B cell (primary cell): ENCODE measurements around the gene CACNA2D3. TPM values are rescaled to one million over a fixed set of nuclear protein-coding genes. Genes with fewer than 3 reads are reported as not detected.

Experiments
- ATAC-seq: fragments of 200-7000 bp; cut with Tn5 transposase; one replicate; pipeline ENCODE4 v1.10.0; 2021; ENCODE audit warnings: low read depth, mild to moderate bottlenecking, moderate number of reproducible peaks, moderate library complexity
- CTCF ChIA-PET: fragments of 350-600 bp; sonication (Branson Sonifier 250); formaldehyde crosslinking; loops from one replicate; lab custom pipeline; 2021; ENCODE audit warnings: antibody characterized with exemption, inconsistent platforms; lab: Charles Lee
- POLR2A ChIA-PET: fragments of 350-600 bp; sonication (Branson Sonifier 250); formaldehyde crosslinking; loops from one replicate; lab custom pipeline; 2021; ENCODE audit warnings: antibody characterized with exemption; lab: Charles Lee
- DNase-seq: peaks from one replicate; pipeline ENCODE4 v3.0.0; 2013
- H2AFZ ChIP-seq: 2 replicates; pipeline ENCODE4 v1.6.1; 2012; ENCODE audit warnings: mild to moderate bottlenecking, low read depth, low read length; ENCODE audit not compliant: insufficient read depth, poor library complexity, severe bottlenecking
- H3K27ac ChIP-seq, 2 donors: 1 replicate in 1 of 2; 2 replicates in 1 of 2; pipeline ENCODE4 v1.5.1; 2012 to 2013; ENCODE audit warnings: low read length in 2 of 2, mild to moderate bottlenecking in 2 of 2, moderate library complexity in 1 of 2
- H3K27me3 ChIP-seq, 4 experiments: fragments of 200-600 bp in 1 of 4; sonication (generic) in 1 of 4; replicated peaks in 1 of 4; 1 replicate in 2 of 4; 2 replicates in 2 of 4; pipeline versions ENCODE4 v1.6.1 to v1.7.0; 2013 to 2016; ENCODE audit warnings: low read length in 3 of 4, mild to moderate bottlenecking in 2 of 4, mixed read lengths in 1 of 4, moderate library complexity in 1 of 4; ENCODE audit not compliant: insufficient read depth in 4 of 4, control insufficient read depth in 3 of 4; ENCODE audit errors: control extremely low read depth in 1 of 4
- H3K36me3 ChIP-seq, 2 experiments: replicated peaks in 1 of 2; 1 replicate in 1 of 2; 2 replicates in 1 of 2; pipeline versions ENCODE4 v1.6.1 to v1.7.1; 2013; ENCODE audit warnings: low read length in 1 of 2; ENCODE audit not compliant: insufficient read depth in 2 of 2, control insufficient read depth in 1 of 2; ENCODE audit errors: control extremely low read depth in 1 of 2, extremely low read depth in 1 of 2
- H3K4me1 ChIP-seq, 2 donors: fragments of 200-600 bp in 1 of 2; sonication (generic) in 1 of 2; 1 replicate in 1 of 2; 2 replicates in 1 of 2; pipeline versions ENCODE4 v1.5.1 to v1.6.1; 2013 to 2017; ENCODE audit warnings: low read length in 2 of 2; ENCODE audit not compliant: control insufficient read depth in 2 of 2, insufficient read depth in 2 of 2
- H3K4me2 ChIP-seq: replicated peaks from 2 replicates; pipeline ENCODE3; 2012; ENCODE audit warnings: mild to moderate bottlenecking, low read depth, low read length; ENCODE audit not compliant: poor library complexity, severe bottlenecking
- H3K4me3 ChIP-seq, 5 experiments: fragments of 200-600 bp in 1 of 5; sonication (generic) in 1 of 5; 1 replicate in 3 of 5; 2 replicates in 2 of 5; pipeline versions ENCODE4 v1.5.1 to v1.7.0; 2011 to 2016; ENCODE audit warnings: low read length in 4 of 5, mild to moderate bottlenecking in 4 of 5, low read depth in 2 of 5, control low read depth in 1 of 5, moderate library complexity in 1 of 5; ENCODE audit not compliant: insufficient read depth in 1 of 5; ENCODE audit errors: control extremely low read depth in 1 of 5, extremely low read depth in 1 of 5
- H3K79me2 ChIP-seq: fragments of 200-600 bp; sonication (generic); one replicate; pipeline ENCODE4 v1.6.0; 2016; ENCODE audit warnings: low read length; ENCODE audit not compliant: control insufficient read depth, insufficient read depth
- H3K9ac ChIP-seq: fragments of 200-600 bp; sonication (generic); 2 replicates; pipeline ENCODE4 v1.6.1; 2017; ENCODE audit warnings: mild to moderate bottlenecking, low read length, moderate library complexity
- H3K9me3 ChIP-seq, 3 donors: one replicate each; pipeline versions ENCODE4 v1.6.1 to v1.7.1; 2013; ENCODE audit warnings: low read length in 2 of 3; ENCODE audit not compliant: control insufficient read depth in 2 of 3, insufficient read depth in 1 of 3; ENCODE audit errors: control extremely low read depth in 1 of 3
- H4K20me1 ChIP-seq: 2 replicates; pipeline ENCODE4 v1.6.0; 2012; ENCODE audit warnings: mild to moderate bottlenecking, low read length; ENCODE audit not compliant: insufficient read depth, control insufficient read depth, poor library complexity, severe bottlenecking
- H3K27ac Mint-ChIP-seq: one replicate; pipeline ENCODE4 v1.8.0; 2021; ENCODE audit warnings: mixed read lengths
- H3K27me3 Mint-ChIP-seq: one replicate; pipeline ENCODE4 v1.8.0; 2021; ENCODE audit warnings: mixed read lengths
- H3K4me1 Mint-ChIP-seq: one replicate; pipeline ENCODE4 v1.8.0; 2021; ENCODE audit warnings: mixed read lengths
- H3K4me3 Mint-ChIP-seq: one replicate; pipeline ENCODE4 v1.8.0; 2021; ENCODE audit warnings: mixed read lengths
- H3K9me3 Mint-ChIP-seq: one replicate; pipeline ENCODE4 v1.8.0; 2022; ENCODE audit warnings: mixed read lengths; ENCODE audit not compliant: insufficient read depth
- EZH2 ChIP-seq: IDR thresholded peaks from 2 replicates; pipeline ENCODE4 v1.6.1; 2012; ENCODE audit warnings: borderline replicate concordance, low read depth, mild to moderate bottlenecking, moderate library complexity, low read length; ENCODE audit not compliant: insufficient read depth, poor library complexity, severe bottlenecking
- WGBS: methylation state at CpG from one replicate; pipeline ENCODE4 v1.1.5; 2013; ENCODE audit warnings: missing lambda C conversion rate; ENCODE audit not compliant: insufficient coverage; 5-methylcytosine and 5-hydroxymethylcytosine counted together
- intact Hi-C: fragments of 100-400 bp; cut with micrococcal nuclease; formaldehyde crosslinking; loops from one replicate; pipeline ENCODE4 v1.10.0; 2022
- polyA plus RNA-seq: library from polyadenylated mRNA; depleted of rRNA; stranded (reverse); fragments of >200 nt; gene quantifications from 2 replicates; pipeline ENCODE4 v1.2.3, GENCODE V29; 2012
- total RNA-seq, 2 donors: library from RNA; stranded (reverse); fragments of 120-200 nt in 1 of 2; gene quantifications; 1 replicate in 1 of 2; 2 replicates in 1 of 2; pipeline versions ENCODE4 v1.2.3 to v1.2.4, GENCODE V29; 2013 to 2022
- TF ChIP-seq, protein P1 (sequence below): fragments of 200-600 bp; IDR thresholded peaks from one replicate; pipeline ENCODE4 v1.8.0; 2022; ENCODE audit warnings: antibody characterized with exemption, mild to moderate bottlenecking

The CACNA2D3 gene
- total and polyA plus RNA-seq, 2 donors (not counting 1 experiment from before 2014, with no cell fraction given), result not detected

DNA sequence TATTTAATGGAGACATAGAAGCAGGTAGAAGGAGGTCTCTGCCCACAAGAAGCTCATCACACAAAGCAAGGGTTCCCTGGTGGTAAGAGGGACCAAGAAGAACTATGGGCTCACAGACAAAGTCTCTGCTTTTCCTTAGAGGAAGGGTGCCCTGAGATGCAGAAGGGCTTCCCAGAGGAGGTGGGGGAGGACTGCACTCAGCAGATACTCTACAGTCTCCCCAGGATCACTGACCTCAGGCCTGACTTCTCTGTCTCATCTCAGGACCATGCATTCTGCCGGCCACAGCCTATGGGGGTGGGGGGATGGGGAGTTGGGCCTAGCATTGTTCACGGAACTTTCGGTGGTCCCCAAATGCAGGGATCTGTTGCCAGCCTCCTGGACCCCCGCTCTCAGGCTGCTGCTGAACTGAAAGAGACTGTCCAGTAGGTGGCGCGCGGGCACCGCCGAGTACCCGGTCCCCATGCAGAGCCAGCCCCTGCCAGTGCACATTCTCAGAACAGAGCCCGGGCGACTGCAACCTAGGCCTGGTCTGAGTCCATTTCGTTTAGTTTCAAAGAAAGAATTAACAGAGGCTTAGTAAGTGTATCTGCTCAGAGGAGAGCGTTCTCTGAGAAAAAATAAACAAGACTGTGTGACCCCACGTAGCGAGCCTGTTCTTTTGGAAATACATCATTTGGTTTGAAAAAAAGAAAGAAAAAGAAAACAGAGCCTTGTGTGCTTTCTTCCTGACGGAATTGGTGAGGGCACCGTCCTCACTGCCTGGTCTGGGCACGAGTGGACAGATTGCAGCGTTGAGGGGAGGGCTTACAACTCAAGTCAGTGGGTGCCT, 731.4 kb downstream of the CACNA2D3 start:
- H3K9ac ChIP-seq, result no peak overlapping the region
- H2AFZ ChIP-seq, result no peak overlapping the region
- no peak overlapping the region for H3K27ac Mint-ChIP-seq
- POLR2A ChIA-PET, result no interaction called here
- H4K20me1 ChIP-seq, result no peaks in the 10 kb centered on the region
- H3K9me3 Mint-ChIP-seq, result no peaks in the 10 kb centered on the region
- no peak overlapping the region for H3K27ac ChIP-seq
- H3K36me3 ChIP-seq, result no peaks in the 10 kb centered on the region
- DNase-seq, result peak; percentile 16
- no peak overlapping the region for H3K4me3 ChIP-seq
- ATAC-seq, result no peak
- H3K4me1 ChIP-seq, result no peaks in the 10 kb centered on the region
- 30% methylated on average over 20 of the region's 20 CpGs for WGBS
- H3K27me3 ChIP-seq, result no peaks in the 10 kb centered on the region
- H3K27me3 Mint-ChIP-seq, result peaks cover 4% of the 10 kb centered on the region
- CTCF ChIA-PET, result interaction anchor here (0.8 kb wide), 1 partner anchor 10 kb away, joined by 3 read pairs; no protein-coding TSS in a partner anchor
- no peaks in the 10 kb centered on the region for H3K79me2 ChIP-seq
- TF ChIP-seq, protein P1, sequence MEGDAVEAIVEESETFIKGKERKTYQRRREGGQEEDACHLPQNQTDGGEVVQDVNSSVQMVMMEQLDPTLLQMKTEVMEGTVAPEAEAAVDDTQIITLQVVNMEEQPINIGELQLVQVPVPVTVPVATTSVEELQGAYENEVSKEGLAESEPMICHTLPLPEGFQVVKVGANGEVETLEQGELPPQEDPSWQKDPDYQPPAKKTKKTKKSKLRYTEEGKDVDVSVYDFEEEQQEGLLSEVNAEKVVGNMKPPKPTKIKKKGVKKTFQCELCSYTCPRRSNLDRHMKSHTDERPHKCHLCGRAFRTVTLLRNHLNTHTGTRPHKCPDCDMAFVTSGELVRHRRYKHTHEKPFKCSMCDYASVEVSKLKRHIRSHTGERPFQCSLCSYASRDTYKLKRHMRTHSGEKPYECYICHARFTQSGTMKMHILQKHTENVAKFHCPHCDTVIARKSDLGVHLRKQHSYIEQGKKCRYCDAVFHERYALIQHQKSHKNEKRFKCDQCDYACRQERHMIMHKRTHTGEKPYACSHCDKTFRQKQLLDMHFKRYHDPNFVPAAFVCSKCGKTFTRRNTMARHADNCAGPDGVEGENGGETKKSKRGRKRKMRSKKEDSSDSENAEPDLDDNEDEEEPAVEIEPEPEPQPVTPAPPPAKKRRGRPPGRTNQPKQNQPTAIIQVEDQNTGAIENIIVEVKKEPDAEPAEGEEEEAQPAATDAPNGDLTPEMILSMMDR, result peak; percentile 62
- TF ChIP-seq EZH2, result no peak
- no peak overlapping the region for H3K4me3 Mint-ChIP-seq
- H3K4me2 ChIP-seq, result no peak overlapping the region
- intact Hi-C loops, result no loop called here
- no peaks in the 10 kb centered on the region for H3K9me3 ChIP-seq
- no peaks in the 10 kb centered on the region for H3K4me1 Mint-ChIP-seq

DNA sequence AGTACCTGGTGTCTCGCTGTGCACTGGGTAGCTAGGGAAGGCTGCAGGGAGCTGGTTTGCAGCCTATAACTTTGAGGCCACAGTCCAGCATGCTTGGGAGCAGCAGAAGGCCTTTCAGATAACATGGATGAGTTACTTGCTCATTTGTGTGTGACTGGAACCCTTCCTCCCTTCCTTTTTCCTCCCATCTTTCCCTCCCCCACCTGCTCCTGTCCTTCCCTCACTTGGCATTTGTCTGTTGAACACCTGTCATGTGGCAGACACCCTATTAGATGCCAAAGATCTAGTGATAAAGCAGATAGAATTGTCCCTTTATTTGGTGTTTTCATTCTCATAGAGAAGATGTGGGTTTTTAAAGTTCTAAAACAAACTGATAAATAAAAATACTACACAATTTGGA, 733.9 kb downstream of the CACNA2D3 start:
- Histone ChIP-seq H4K20me1 (no peaks in the 10 kb centered on the region), H3K4me1 (no peaks in the 10 kb centered on the region), H3K27me3 (no peaks in the 10 kb centered on the region), H3K27ac (no peak overlapping the region), H3K79me2 (no peaks in the 10 kb centered on the region), H3K36me3 (no peaks in the 10 kb centered on the region), H3K9ac (no peak overlapping the region), H3K9me3 (no peaks in the 10 kb centered on the region), H2AFZ (no peak overlapping the region), H3K4me2 (no peak overlapping the region), H3K4me3 (no peak overlapping the region)
- 100% methylated on average over 1 of the region's 1 CpG for WGBS
- Mint-ChIP-seq H3K9me3 (no peaks in the 10 kb centered on the region), H3K27ac (no peak overlapping the region), H3K4me1 (no peaks in the 10 kb centered on the region), H3K27me3 (peaks cover 4% of the 10 kb centered on the region), H3K4me3 (no peak overlapping the region)
- ChIA-PET CTCF (no interaction called here), POLR2A (no interaction called here)
- DNase-seq (no peak), ATAC-seq (no peak)
- intact Hi-C loops, result no loop called here
- TF ChIP-seq, protein P1, result no peak
- TF ChIP-seq EZH2, result no peak
